Activated B cell treated with CpG ODN at 0.5 μM for 24 hours (primary cell): Measurements from ENCODE around the gene SFRP4. TPM values are rescaled to one million over a fixed set of nuclear protein-coding genes. Genes with fewer than 3 reads are reported as not detected.

Experiments
- ATAC-seq: fragments of 200-7000 bp; cut with Tn5 transposase; one replicate; pipeline ENCODE4 v1.10.0; 2021; ENCODE audit warnings: low read depth, mild to moderate bottlenecking, moderate library complexity
- CTCF ChIA-PET: fragments of 350-600 bp; sonication (Branson Sonifier 250); formaldehyde crosslinking; loops from one replicate; lab custom pipeline; 2021; ENCODE audit warnings: antibody characterized with exemption; lab: Charles Lee
- POLR2A ChIA-PET: fragments of 350-600 bp; sonication (Branson Sonifier 250); formaldehyde crosslinking; loops from one replicate; lab custom pipeline; 2021; ENCODE audit warnings: antibody characterized with exemption; lab: Charles Lee
- DNase-seq: peaks from one replicate; pipeline ENCODE4 v3.0.0; 2022
- H3K27ac Mint-ChIP-seq: one replicate; pipeline ENCODE4 v1.8.0; 2020; ENCODE audit warnings: mixed read lengths
- H3K27me3 Mint-ChIP-seq: one replicate; pipeline ENCODE4 v1.8.0; 2021; ENCODE audit warnings: mixed read lengths
- H3K36me3 Mint-ChIP-seq: one replicate; pipeline ENCODE4 v1.8.0; 2021; ENCODE audit warnings: low read depth, mixed read lengths
- H3K4me1 Mint-ChIP-seq: one replicate; pipeline ENCODE4 v1.8.0; 2021; ENCODE audit warnings: mixed read lengths
- H3K4me3 Mint-ChIP-seq: one replicate; pipeline ENCODE4 v1.8.0; 2020; ENCODE audit warnings: mild to moderate bottlenecking, mixed read lengths
- H3K9me3 Mint-ChIP-seq: one replicate; pipeline ENCODE4 v1.8.0; 2020; ENCODE audit warnings: mixed read lengths
- CTCF ChIP-seq: fragments of 200-600 bp; IDR thresholded peaks from one replicate; pipeline ENCODE4 v1.8.0; 2022; ENCODE audit warnings: antibody characterized with exemption, mild to moderate bottlenecking
- intact Hi-C: fragments of 100-400 bp; cut with micrococcal nuclease; formaldehyde crosslinking; loops from one replicate; pipeline ENCODE4 v1.15.1; 2024
- total RNA-seq: library from RNA; stranded (reverse); gene quantifications from 2 replicates; pipeline ENCODE4 v1.2.3, GENCODE V29; 2022

Gene SFRP4
- not detected in 2 replicates for total RNA-seq

- no peak for ATAC-seq
- ChIA-PET POLR2A (no interaction called here), CTCF (interaction anchor here (0.9 to 1.7 kb wide), 2 partner anchors 10 to 453 kb away, joined by 3 to 5 read pairs; no protein-coding TSS in a partner anchor)
- H3K9me3 Mint-ChIP-seq: no peaks in the 10 kb centered on the region
- H3K4me3 Mint-ChIP-seq: no peak within 1 kb of the TSS
- intact Hi-C loops: no loop called here
- H3K4me1 Mint-ChIP-seq: peaks cover 35% of the 10 kb centered on the region
- no peak for TF ChIP-seq CTCF
- no peak within 1 kb of the TSS for H3K27ac Mint-ChIP-seq
- no peaks in the 10 kb centered on the region for H3K36me3 Mint-ChIP-seq
- H3K27me3 Mint-ChIP-seq: peaks cover 50% of the 10 kb centered on the region
- no peak for DNase-seq
Measured at GRCh38 chr7:37916673-37917660, at the start of gene SFRP4. SFRP4 (minus strand) TSS chr7:37916817; CDS start chr7:37916537, 280 bp downstream.

GRCh38 chr7:37964196-37964595 is 47.6 kb upstream of the SFRP4 start:
- CTCF ChIA-PET: no interaction called here
- DNase-seq (no peak), ATAC-seq (no peak)
- H3K36me3 Mint-ChIP-seq: no peaks in the 10 kb centered on the region
- POLR2A ChIA-PET: no interaction called here
- H3K9me3 Mint-ChIP-seq: no peaks in the 10 kb centered on the region
- H3K4me1 Mint-ChIP-seq: no peaks in the 10 kb centered on the region
- intact Hi-C loops: no loop called here
- no peak overlapping the region for H3K27ac Mint-ChIP-seq
- H3K27me3 Mint-ChIP-seq: no peaks in the 10 kb centered on the region
- no peak for TF ChIP-seq CTCF
- no peak overlapping the region for H3K4me3 Mint-ChIP-seq

- intact Hi-C loops: no loop called here
- Mint-ChIP-seq H3K4me3 (no peak overlapping the region), H3K4me1 (no peaks in the 10 kb centered on the region), H3K27ac (no peak overlapping the region), H3K9me3 (no peaks in the 10 kb centered on the region), H3K36me3 (no peaks in the 10 kb centered on the region), H3K27me3 (no peaks in the 10 kb centered on the region)
- DNase-seq: no peak
- no peak for ATAC-seq
- TF ChIP-seq CTCF: no peak
- CTCF ChIA-PET: no interaction called here
- POLR2A ChIA-PET: no interaction called here
Measured at GRCh38 chr7:37961251-37961650, 44.6 kb upstream of the SFRP4 start.

- Mint-ChIP-seq H3K9me3 (no peaks in the 10 kb centered on the region), H3K4me1 (no peaks in the 10 kb centered on the region), H3K27ac (no peak overlapping the region), H3K4me3 (no peak overlapping the region), H3K27me3 (no peaks in the 10 kb centered on the region), H3K36me3 (no peaks in the 10 kb centered on the region)
- ATAC-seq (no peak), DNase-seq (no peak)
- ChIA-PET CTCF (no interaction called here), POLR2A (no interaction called here)
- no peak for TF ChIP-seq CTCF
- intact Hi-C loops: no loop called here
Measured at GRCh38 chr7:37960483-37960882, 43.9 kb upstream of the SFRP4 start.

- no peaks in the 10 kb centered on the region for H3K36me3 Mint-ChIP-seq
- DNase-seq: no peak
- no peak overlapping the region for H3K27ac Mint-ChIP-seq
- no peak overlapping the region for H3K4me3 Mint-ChIP-seq
- H3K4me1 Mint-ChIP-seq: no peaks in the 10 kb centered on the region
- no peaks in the 10 kb centered on the region for H3K9me3 Mint-ChIP-seq
- no peak for TF ChIP-seq CTCF
- ChIA-PET CTCF (no interaction called here), POLR2A (no interaction called here)
- ATAC-seq: no peak
- intact Hi-C loops: no loop called here
- no peaks in the 10 kb centered on the region for H3K27me3 Mint-ChIP-seq
Measured at GRCh38 chr7:37957221-37957970, 40.8 kb upstream of the SFRP4 start.
